ENCODE results near the gene HOXA3. TPM values are rescaled to one million over a fixed set of nuclear protein-coding genes. Genes with fewer than 3 reads are reported as not detected.
A peak's percentile ranks its signal among the peaks of the same experiment; 100 is the strongest.

Gene HOXA3
- total RNA-seq, 1 donor from 2014 or later = 77.4 TPM

GRCh38 chr7:27101957-27102580 lies 50.3 kb downstream of the HOXA3 start:
- DNase-seq (ENCODE audit: low spot score, unreplicated experiment) = no peak
- Mint-ChIP-seq H3K4me3 (ENCODE audit: low read depth) (peak overlapping the region; percentile 94), H3K27ac (peak overlapping the region; percentile 96), H3K36me3 (ENCODE audit: insufficient read depth) (peaks cover 23% of the 10 kb centered on the region), H3K27me3 (no peaks in the 10 kb centered on the region), H3K9me3 (ENCODE audit: low read depth) (no peaks in the 10 kb centered on the region), H3K4me1 (ENCODE audit: low read depth) (peaks cover 75% of the 10 kb centered on the region)
- TF ChIP-seq, protein P1, sequence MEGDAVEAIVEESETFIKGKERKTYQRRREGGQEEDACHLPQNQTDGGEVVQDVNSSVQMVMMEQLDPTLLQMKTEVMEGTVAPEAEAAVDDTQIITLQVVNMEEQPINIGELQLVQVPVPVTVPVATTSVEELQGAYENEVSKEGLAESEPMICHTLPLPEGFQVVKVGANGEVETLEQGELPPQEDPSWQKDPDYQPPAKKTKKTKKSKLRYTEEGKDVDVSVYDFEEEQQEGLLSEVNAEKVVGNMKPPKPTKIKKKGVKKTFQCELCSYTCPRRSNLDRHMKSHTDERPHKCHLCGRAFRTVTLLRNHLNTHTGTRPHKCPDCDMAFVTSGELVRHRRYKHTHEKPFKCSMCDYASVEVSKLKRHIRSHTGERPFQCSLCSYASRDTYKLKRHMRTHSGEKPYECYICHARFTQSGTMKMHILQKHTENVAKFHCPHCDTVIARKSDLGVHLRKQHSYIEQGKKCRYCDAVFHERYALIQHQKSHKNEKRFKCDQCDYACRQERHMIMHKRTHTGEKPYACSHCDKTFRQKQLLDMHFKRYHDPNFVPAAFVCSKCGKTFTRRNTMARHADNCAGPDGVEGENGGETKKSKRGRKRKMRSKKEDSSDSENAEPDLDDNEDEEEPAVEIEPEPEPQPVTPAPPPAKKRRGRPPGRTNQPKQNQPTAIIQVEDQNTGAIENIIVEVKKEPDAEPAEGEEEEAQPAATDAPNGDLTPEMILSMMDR (IDR thresholded peaks at IDR 0.05; ENCODE audit: unreplicated experiment) = no peak

- TF ChIP-seq, protein P1 (IDR thresholded peaks at IDR 0.05; ENCODE audit: unreplicated experiment) = no peak
- peaks cover 70% of the 10 kb centered on the region for H3K4me1 Mint-ChIP-seq (ENCODE audit: low read depth)
- peak overlapping the region; percentile 94 for H3K4me3 Mint-ChIP-seq (ENCODE audit: low read depth)
- H3K36me3 Mint-ChIP-seq (ENCODE audit: insufficient read depth) = peaks cover 22% of the 10 kb centered on the region
- peak overlapping the region; percentile 92 for H3K27ac Mint-ChIP-seq
- no peak for DNase-seq (ENCODE audit: low spot score, unreplicated experiment)
- no peaks in the 10 kb centered on the region for H3K9me3 Mint-ChIP-seq (ENCODE audit: low read depth)
- no peaks in the 10 kb centered on the region for H3K27me3 Mint-ChIP-seq
Measured at GRCh38 chr7:27101171-27101956, 51.0 kb downstream of the HOXA3 start.

DNA sequence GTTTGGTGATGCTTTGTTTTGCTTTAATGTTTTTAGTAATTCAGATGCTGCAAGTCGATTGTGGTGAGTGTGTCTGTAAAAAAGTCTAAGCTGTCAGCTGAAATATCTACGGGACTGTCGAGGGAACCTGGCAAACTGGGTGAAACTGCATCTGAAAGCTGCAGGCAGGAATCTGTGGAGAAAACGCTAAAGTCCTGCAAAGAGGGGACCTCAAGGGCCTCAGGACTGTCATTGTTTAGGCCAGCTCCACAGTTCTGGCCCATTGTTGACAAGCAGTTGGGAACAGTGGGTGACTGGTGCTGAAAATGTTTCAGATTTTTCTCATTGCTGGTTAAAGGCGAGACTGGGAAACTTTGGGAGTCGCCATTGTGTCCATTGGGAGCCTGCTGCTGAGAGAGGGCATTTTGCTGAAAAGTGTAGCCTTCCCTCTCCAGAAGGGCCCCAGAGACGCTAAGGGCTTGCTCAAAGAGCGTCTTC lies 51.7 kb downstream of the HOXA3 start:
- no peaks in the 10 kb centered on the region for H3K27me3 Mint-ChIP-seq
- TF ChIP-seq, protein P1 (IDR thresholded peaks at IDR 0.05; ENCODE audit: unreplicated experiment) = no peak
- peaks cover 64% of the 10 kb centered on the region for H3K4me1 Mint-ChIP-seq (ENCODE audit: low read depth)
- peak overlapping the region; percentile 94 for H3K4me3 Mint-ChIP-seq (ENCODE audit: low read depth)
- no peaks in the 10 kb centered on the region for H3K9me3 Mint-ChIP-seq (ENCODE audit: low read depth)
- DNase-seq (ENCODE audit: low spot score, unreplicated experiment) = no peak
- H3K36me3 Mint-ChIP-seq (ENCODE audit: insufficient read depth) = peaks cover 22% of the 10 kb centered on the region
- peak overlapping the region; percentile 92 for H3K27ac Mint-ChIP-seq

GRCh38 chr7:27099453-27100370 lies 52.7 kb downstream of the HOXA3 start:
- H3K4me3 Mint-ChIP-seq (ENCODE audit: low read depth) = peak overlapping the region; percentile 94

More at GRCh38 chr7:27099453-27100370, 52.7 kb downstream of the HOXA3 start:
- peaks cover 57% of the 10 kb centered on the region for H3K4me1 Mint-ChIP-seq (ENCODE audit: low read depth)
- no peaks in the 10 kb centered on the region for H3K9me3 Mint-ChIP-seq (ENCODE audit: low read depth)
- H3K36me3 Mint-ChIP-seq (ENCODE audit: insufficient read depth) = peaks cover 20% of the 10 kb centered on the region
- peak overlapping the region; percentile 92 for H3K27ac Mint-ChIP-seq
- TF ChIP-seq, protein P1 (IDR thresholded peaks at IDR 0.05; ENCODE audit: unreplicated experiment) = no peak
- no peaks in the 10 kb centered on the region for H3K27me3 Mint-ChIP-seq
- DNase-seq (ENCODE audit: low spot score, unreplicated experiment) = no peak
